DOHH2 (cell line): ENCODE data around the gene SLC35F5.

Experiments used
- EZH2phosphoT487 ChIP-seq: fragments of 200-600 bp; sonication (generic); IDR thresholded peaks from 2 replicates; pipeline ENCODE4 v1.6.1; 2017; ENCODE audit warnings: borderline replicate concordance, mild to moderate bottlenecking, antibody characterized with exemption, low read length, moderate library complexity, mixed read lengths
- TF ChIP-seq, protein P1 (sequence below): fragments of 200-600 bp; sonication (generic); IDR thresholded peaks from one replicate; pipeline ENCODE4 v1.5.1; 2014; ENCODE audit warnings: antibody characterized with exemption, mild to moderate bottlenecking, low read depth, low read length; ENCODE audit not compliant: poor library complexity, severe bottlenecking

DNA sequence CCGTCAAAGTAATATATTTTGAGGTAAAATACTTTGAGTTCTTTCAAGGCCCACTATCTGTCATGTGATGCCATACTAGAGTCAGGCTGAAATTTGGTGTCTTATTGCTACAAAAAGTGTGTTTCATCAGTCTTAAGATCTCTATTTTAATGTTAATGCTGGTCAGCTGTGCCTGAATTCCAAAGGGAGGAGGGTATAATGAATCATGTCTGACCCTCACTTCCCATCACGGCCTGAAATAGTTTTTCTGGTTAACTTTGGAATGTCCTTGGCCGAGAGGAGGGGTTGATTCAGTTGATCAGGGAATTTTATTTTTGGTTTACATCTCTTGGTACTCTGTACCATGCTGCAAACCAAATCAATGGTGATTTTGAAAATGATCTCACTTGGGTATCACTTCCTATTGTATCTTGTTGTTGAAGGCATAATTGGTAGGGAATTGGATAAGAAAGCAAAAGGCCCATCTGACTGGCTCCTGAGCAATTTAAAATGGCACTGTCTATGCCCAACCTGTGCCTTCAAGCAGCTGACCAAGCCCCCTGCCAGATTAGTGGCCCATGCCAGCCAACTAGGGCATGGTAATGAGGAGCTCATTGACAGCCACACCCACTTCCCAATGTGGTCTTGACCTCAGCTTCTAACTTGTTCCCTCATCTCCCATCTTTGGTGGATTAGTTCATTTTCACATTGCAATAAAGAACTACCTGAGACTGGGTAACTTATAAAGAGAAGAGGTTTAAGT lies 6.1 kb upstream of the SLC35F5 start:
- no peak for TF ChIP-seq EZH2phosphoT487
- TF ChIP-seq, protein P1, sequence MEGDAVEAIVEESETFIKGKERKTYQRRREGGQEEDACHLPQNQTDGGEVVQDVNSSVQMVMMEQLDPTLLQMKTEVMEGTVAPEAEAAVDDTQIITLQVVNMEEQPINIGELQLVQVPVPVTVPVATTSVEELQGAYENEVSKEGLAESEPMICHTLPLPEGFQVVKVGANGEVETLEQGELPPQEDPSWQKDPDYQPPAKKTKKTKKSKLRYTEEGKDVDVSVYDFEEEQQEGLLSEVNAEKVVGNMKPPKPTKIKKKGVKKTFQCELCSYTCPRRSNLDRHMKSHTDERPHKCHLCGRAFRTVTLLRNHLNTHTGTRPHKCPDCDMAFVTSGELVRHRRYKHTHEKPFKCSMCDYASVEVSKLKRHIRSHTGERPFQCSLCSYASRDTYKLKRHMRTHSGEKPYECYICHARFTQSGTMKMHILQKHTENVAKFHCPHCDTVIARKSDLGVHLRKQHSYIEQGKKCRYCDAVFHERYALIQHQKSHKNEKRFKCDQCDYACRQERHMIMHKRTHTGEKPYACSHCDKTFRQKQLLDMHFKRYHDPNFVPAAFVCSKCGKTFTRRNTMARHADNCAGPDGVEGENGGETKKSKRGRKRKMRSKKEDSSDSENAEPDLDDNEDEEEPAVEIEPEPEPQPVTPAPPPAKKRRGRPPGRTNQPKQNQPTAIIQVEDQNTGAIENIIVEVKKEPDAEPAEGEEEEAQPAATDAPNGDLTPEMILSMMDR: no peak
